ENCODE measurements around the gene EPAS1.

- TF ChIP-seq TBL1XR1 (IDR thresholded peaks at IDR 0.05; ENCODE audit: low read length in 2 of 2): no peak
- TF ChIP-seq, protein P1, sequence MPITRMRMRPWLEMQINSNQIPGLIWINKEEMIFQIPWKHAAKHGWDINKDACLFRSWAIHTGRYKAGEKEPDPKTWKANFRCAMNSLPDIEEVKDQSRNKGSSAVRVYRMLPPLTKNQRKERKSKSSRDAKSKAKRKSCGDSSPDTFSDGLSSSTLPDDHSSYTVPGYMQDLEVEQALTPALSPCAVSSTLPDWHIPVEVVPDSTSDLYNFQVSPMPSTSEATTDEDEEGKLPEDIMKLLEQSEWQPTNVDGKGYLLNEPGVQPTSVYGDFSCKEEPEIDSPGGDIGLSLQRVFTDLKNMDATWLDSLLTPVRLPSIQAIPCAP (CRISPR knock-in tag; IDR thresholded peaks at IDR 0.05; ENCODE audit: borderline replicate concordance): no peak
- TF ChIP-seq SRSF9 (IDR thresholded peaks at IDR 0.05; ENCODE audit: borderline replicate concordance, low read depth, low read length): no peak
- TF ChIP-seq MTA3 (IDR thresholded peaks at IDR 0.05; ENCODE audit: borderline replicate concordance): no peak
- no peak for TF ChIP-seq FOSL1 (tag; conservative IDR thresholded peaks at IDR 0.05)
- TF ChIP-seq ZNF121 (CRISPR knock-in tag; conservative IDR thresholded peaks at IDR 0.05): no peak
- TF ChIP-seq COPS2 (conservative IDR thresholded peaks at IDR 0.05): no peak
- no peak for TF ChIP-seq POLR2A (conservative IDR thresholded peaks at IDR 0.05)
- TF ChIP-seq ELF1 (tag; IDR thresholded peaks at IDR 0.05): no peak
- TF ChIP-seq, protein P2, sequence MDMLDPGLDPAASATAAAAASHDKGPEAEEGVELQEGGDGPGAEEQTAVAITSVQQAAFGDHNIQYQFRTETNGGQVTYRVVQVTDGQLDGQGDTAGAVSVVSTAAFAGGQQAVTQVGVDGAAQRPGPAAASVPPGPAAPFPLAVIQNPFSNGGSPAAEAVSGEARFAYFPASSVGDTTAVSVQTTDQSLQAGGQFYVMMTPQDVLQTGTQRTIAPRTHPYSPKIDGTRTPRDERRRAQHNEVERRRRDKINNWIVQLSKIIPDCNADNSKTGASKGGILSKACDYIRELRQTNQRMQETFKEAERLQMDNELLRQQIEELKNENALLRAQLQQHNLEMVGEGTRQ (CRISPR knock-in tag; IDR thresholded peaks at IDR 0.05): no peak
- TF ChIP-seq BDP1 (IDR thresholded peaks at IDR 0.05; ENCODE audit: insufficient read depth, insufficient read length): no peak
- TF ChIP-seq POLR2AphosphoS5 (IDR thresholded peaks at IDR 0.05; ENCODE audit: control insufficient read depth, insufficient read depth, low read depth, low read length): no peak
- no peak for TF ChIP-seq ZBTB26 (CRISPR knock-in tag; IDR thresholded peaks at IDR 0.05)
Measured at GRCh38 chr2:46277431-46278190, 19.6 kb upstream of the EPAS1 start.
